LoVo (cell line): ENCODE measurements around the gene TFCP2.
A peak's percentile ranks its signal among the peaks of the same experiment; 100 is the strongest.

Experiments
- DNase-seq: peaks from one replicate; pipeline ENCODE4 v3.0.0-alpha.2; 2016; ENCODE audit warnings: low spot score

TFCP2 gene

GRCh38 chr12:51156245-51156765 lies 16.6 kb downstream of the TFCP2 start:
- no peak for DNase-seq

- DNase-seq = no peak
Measured at GRCh38 chr12:51152953-51153352, 20.0 kb downstream of the TFCP2 start.

- DNase-seq = no peak
Measured at GRCh38 chr12:51150777-51151176, 22.2 kb downstream of the TFCP2 start.

GRCh38 chr12:51147309-51147708 lies 25.6 kb downstream of the TFCP2 start:
- no peak for DNase-seq

- DNase-seq = no peak
Measured at GRCh38 chr12:51139292-51139844, 33.6 kb downstream of the TFCP2 start.

- no peak for DNase-seq
Measured at GRCh38 chr12:51132693-51133092, 40.2 kb downstream of the TFCP2 start.

GRCh38 chr12:51131745-51132521 lies 41.0 kb downstream of the TFCP2 start:
- no peak for DNase-seq

- DNase-seq = no peak
Measured at GRCh38 chr12:51128919-51129318, 44.0 kb downstream of the TFCP2 start.

- no peak for DNase-seq
Measured at GRCh38 chr12:51127050-51127729, 45.7 kb downstream of the TFCP2 start.

GRCh38 chr12:51126297-51126696 lies 46.6 kb downstream of the TFCP2 start:
- no peak for DNase-seq

- no peak for DNase-seq
Measured at GRCh38 chr12:51124504-51124903, 48.4 kb downstream of the TFCP2 start.

- DNase-seq = no peak
Measured at GRCh38 chr12:51122844-51123243, 50.1 kb downstream of the TFCP2 start.

GRCh38 chr12:51118706-51119105 lies 54.2 kb downstream of the TFCP2 start:
- peak; percentile 86 for DNase-seq

- no peak for DNase-seq
Measured at GRCh38 chr12:51115533-51115932, 57.4 kb downstream of the TFCP2 start.

GRCh38 chr12:51108136-51108535 lies 64.8 kb downstream of the TFCP2 start:
- DNase-seq = no peak

- DNase-seq = no peak
Measured at GRCh38 chr12:51103977-51104376, 69.0 kb downstream of the TFCP2 start.

GRCh38 chr12:51098611-51099010 lies 74.3 kb downstream of the TFCP2 start:
- DNase-seq = no peak

- no peak for DNase-seq
Measured at GRCh38 chr12:51090705-51091229, 82.2 kb downstream of the TFCP2 start.

- DNase-seq = no peak
Measured at GRCh38 chr12:51087818-51088217, 85.1 kb downstream of the TFCP2 start.

GRCh38 chr12:51086933-51087332 lies 86.0 kb downstream of the TFCP2 start:
- no peak for DNase-seq

- no peak for DNase-seq
Measured at GRCh38 chr12:51085757-51086156, 87.2 kb downstream of the TFCP2 start.

- DNase-seq = peak; percentile 99
Measured at GRCh38 chr12:51083126-51083833, 89.7 kb downstream of the TFCP2 start, which contains the start of gene CSRNP2. CSRNP2 (minus strand) TSS chr12:51083596; CDS start chr12:51076561, 7,035 bp downstream.
